Renal cortical epithelial cell (primary cell): Measurements from ENCODE around the gene CNOT1. TPM values are rescaled to one million over a fixed set of nuclear protein-coding genes. Genes with fewer than 3 reads are reported as not detected.

Experiments used
- DNase-seq: peaks from one replicate; pipeline ENCODE4 v3.0.0-alpha.2; 2011; ENCODE audit warnings: low read depth
- total RNA-seq: library from RNA; depleted of rRNA; stranded (reverse); fragments of >200 nt; gene quantifications from 2 replicates; pipeline ENCODE4 v1.2.3, GENCODE V29; 2014

The CNOT1 gene
- total RNA-seq, 1 donor from 2014 or later, result 256 TPM

- DNase-seq, result no peak
Observed at GRCh38 chr16:58481931-58482330, 147.7 kb downstream of the CNOT1 start.

- DNase-seq, result no peak
Observed at GRCh38 chr16:58481226-58481869, 148.3 kb downstream of the CNOT1 start.

- DNase-seq, result no peak
Observed at GRCh38 chr16:58478427-58478826, 151.2 kb downstream of the CNOT1 start.

GRCh38 chr16:58476791-58477190 is 152.8 kb downstream of the CNOT1 start:
- no peak for DNase-seq

- DNase-seq, result no peak
Observed at GRCh38 chr16:58475091-58475619, 154.5 kb downstream of the CNOT1 start.

- no peak for DNase-seq
Observed at GRCh38 chr16:58474296-58474695, 155.3 kb downstream of the CNOT1 start.

GRCh38 chr16:58472827-58473226 is 156.8 kb downstream of the CNOT1 start:
- DNase-seq, result no peak

- DNase-seq, result no peak
Observed at GRCh38 chr16:58472266-58472665, 157.4 kb downstream of the CNOT1 start.

GRCh38 chr16:58471209-58471975 is 158.2 kb downstream of the CNOT1 start:
- no peak for DNase-seq

Other genes starting within 250 kb of the CNOT1 start
- gene GINS3, start 237.4 kb downstream of the CNOT1 start, total RNA-seq, result 4.4 and 4.9 TPM in 2 replicates
- gene NDRG4, start 129.7 kb downstream of the CNOT1 start, total RNA-seq, result 15.8 and 26.0 TPM in 2 replicates
- gene SETD6, start 114.3 kb downstream of the CNOT1 start, total RNA-seq, result 9.0 and 17.3 TPM in 2 replicates
- gene SLC38A7, start 54.9 kb upstream of the CNOT1 start, total RNA-seq, result 17.7 and 35.7 TPM in 2 replicates
- gene GOT2, start 104.5 kb upstream of the CNOT1 start, total RNA-seq, result 66.9 and 108 TPM in 2 replicates